KMS-11 (cell line): Measurements from ENCODE around the gene FGD6.

Experiments
- H2AFZ ChIP-seq: fragments of 200-600 bp; sonication (generic); 2 replicates; pipeline ENCODE4 v1.6.1; 2016; ENCODE audit warnings: antibody characterized with exemption, mixed run types, low read depth
- H3K27ac ChIP-seq: fragments of 200-600 bp; sonication (generic); 2 replicates; pipeline ENCODE4 v1.6.1; 2016; ENCODE audit warnings: mild to moderate bottlenecking, mixed run types
- H3K27me3 ChIP-seq: fragments of 200-600 bp; sonication (generic); 2 replicates; pipeline ENCODE4 v1.6.1; 2017; ENCODE audit warnings: mild to moderate bottlenecking, low read depth, mixed run types, moderate library complexity; ENCODE audit not compliant: insufficient read depth
- H3K36me3 ChIP-seq: fragments of 200-600 bp; sonication (generic); 2 replicates; pipeline ENCODE4 v1.6.1; 2017; ENCODE audit warnings: mild to moderate bottlenecking, mixed run types; ENCODE audit not compliant: insufficient read depth
- H3K4me1 ChIP-seq: fragments of 200-600 bp; sonication (generic); 2 replicates; pipeline ENCODE4 v1.6.1; 2016; ENCODE audit warnings: mild to moderate bottlenecking, low read depth, mixed run types; ENCODE audit not compliant: poor library complexity, severe bottlenecking
- H3K4me2 ChIP-seq: fragments of 200-600 bp; sonication (generic); 2 replicates; pipeline ENCODE4 v1.7.0; 2016; ENCODE audit warnings: mild to moderate bottlenecking, mixed run types
- H3K4me3 ChIP-seq: fragments of 200-600 bp; sonication (generic); IDR thresholded peaks from 2 replicates; pipeline ENCODE4 v1.6.1; 2017; ENCODE audit warnings: low read depth, low read length, mixed read lengths; ENCODE audit not compliant: insufficient read depth
- H3K79me2 ChIP-seq: fragments of 200-600 bp; sonication (generic); 2 replicates; pipeline ENCODE4 v1.6.1; 2016; ENCODE audit warnings: low read depth, mixed run types; ENCODE audit not compliant: insufficient read depth
- H3K9ac ChIP-seq: fragments of 200-600 bp; sonication (generic); 2 replicates; pipeline ENCODE4 v1.6.1; 2016; ENCODE audit warnings: mild to moderate bottlenecking, mixed run types
- H4K20me1 ChIP-seq: fragments of 200-600 bp; sonication (generic); 2 replicates; pipeline ENCODE4 v1.6.1; 2016; ENCODE audit warnings: mild to moderate bottlenecking, mixed run types; ENCODE audit not compliant: insufficient read depth
- TF ChIP-seq, protein P1 (sequence below): fragments of 200-600 bp; sonication (generic); conservative IDR thresholded peaks from 2 replicates; pipeline ENCODE4 v1.6.1; 2017; ENCODE audit warnings: low read depth, mild to moderate bottlenecking, antibody characterized with exemption, low read length, moderate library complexity, mixed read lengths

FGD6 gene

DNA sequence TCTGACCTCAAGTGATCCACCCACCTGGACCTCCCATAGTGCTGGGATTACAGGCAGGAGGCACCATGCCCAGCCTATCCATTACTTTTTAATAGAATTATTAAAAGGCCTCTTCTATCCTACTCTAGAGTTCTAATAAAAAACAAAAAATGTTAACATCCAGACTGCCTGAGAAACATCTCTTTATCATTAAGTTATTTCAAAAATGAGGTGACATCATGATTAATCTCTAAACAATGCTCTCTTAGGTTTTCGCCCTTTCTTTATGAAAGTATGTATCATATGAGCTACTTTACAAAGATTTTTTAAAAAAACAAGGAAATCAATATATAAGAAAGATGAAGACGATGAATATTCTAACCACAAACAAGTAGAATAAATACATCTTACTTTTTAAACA, 52.6 kb downstream of the FGD6 start:
- no peak overlapping the region for H3K4me2 ChIP-seq
- TF ChIP-seq, protein P1, sequence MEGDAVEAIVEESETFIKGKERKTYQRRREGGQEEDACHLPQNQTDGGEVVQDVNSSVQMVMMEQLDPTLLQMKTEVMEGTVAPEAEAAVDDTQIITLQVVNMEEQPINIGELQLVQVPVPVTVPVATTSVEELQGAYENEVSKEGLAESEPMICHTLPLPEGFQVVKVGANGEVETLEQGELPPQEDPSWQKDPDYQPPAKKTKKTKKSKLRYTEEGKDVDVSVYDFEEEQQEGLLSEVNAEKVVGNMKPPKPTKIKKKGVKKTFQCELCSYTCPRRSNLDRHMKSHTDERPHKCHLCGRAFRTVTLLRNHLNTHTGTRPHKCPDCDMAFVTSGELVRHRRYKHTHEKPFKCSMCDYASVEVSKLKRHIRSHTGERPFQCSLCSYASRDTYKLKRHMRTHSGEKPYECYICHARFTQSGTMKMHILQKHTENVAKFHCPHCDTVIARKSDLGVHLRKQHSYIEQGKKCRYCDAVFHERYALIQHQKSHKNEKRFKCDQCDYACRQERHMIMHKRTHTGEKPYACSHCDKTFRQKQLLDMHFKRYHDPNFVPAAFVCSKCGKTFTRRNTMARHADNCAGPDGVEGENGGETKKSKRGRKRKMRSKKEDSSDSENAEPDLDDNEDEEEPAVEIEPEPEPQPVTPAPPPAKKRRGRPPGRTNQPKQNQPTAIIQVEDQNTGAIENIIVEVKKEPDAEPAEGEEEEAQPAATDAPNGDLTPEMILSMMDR = no peak
- no peaks in the 10 kb centered on the region for H3K36me3 ChIP-seq
- H2AFZ ChIP-seq = no peak overlapping the region
- H3K27me3 ChIP-seq = no peaks in the 10 kb centered on the region
- no peak overlapping the region for H3K27ac ChIP-seq
- no peak overlapping the region for H3K4me3 ChIP-seq
- H3K9ac ChIP-seq = no peak overlapping the region
- H3K4me1 ChIP-seq = no peaks in the 10 kb centered on the region
- no peaks in the 10 kb centered on the region for H3K79me2 ChIP-seq
- H4K20me1 ChIP-seq = no peaks in the 10 kb centered on the region

DNA sequence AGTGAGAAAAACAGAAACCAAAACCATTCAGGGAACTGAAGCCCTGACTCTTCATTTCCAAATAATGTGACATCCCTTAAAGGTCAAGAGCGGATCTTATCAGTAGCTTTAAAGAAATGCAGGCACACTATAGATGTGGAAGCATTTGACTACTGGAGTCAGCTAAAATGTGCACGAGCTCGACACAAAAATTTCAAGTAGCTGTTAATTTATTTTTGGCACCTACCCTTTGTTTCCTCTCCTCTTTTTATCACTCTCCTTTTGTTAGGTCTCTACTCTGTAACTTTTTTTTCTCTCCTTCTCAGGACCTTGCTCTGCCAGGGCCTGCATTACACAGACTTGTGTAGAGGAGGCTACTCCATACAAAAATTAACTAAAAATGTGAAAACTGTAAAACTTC, 58.3 kb downstream of the FGD6 start:
- Histone ChIP-seq H2AFZ (no peak overlapping the region), H3K27ac (no peak overlapping the region), H3K36me3 (no peaks in the 10 kb centered on the region), H4K20me1 (no peaks in the 10 kb centered on the region), H3K4me3 (no peak overlapping the region), H3K27me3 (no peaks in the 10 kb centered on the region), H3K79me2 (no peaks in the 10 kb centered on the region), H3K4me2 (no peak overlapping the region), H3K9ac (no peak overlapping the region), H3K4me1 (no peaks in the 10 kb centered on the region)
- TF ChIP-seq, protein P1 = no peak

DNA sequence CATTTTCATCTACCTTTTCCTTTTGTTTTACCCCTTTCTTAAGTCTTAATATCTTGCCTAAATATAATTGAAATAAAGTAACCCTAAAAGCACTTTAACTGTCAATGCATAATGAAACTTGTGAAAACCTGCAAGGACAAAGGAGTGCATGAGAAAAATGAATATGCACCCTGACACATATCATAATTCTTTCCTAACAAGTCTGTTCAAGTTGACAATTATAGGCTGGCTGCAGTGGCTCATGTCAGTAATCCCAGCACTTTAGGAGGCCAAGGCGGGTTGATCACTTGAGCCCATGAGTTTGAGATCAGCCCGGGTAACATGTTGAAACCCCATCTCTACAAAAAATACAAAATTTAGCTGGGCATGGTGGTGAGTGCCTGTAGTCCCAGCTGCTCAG, 65.4 kb downstream of the FGD6 start:
- TF ChIP-seq, protein P1 = no peak
- no peak overlapping the region for H3K27ac ChIP-seq
- H3K4me1 ChIP-seq = peaks cover 3% of the 10 kb centered on the region
- no peaks in the 10 kb centered on the region for H4K20me1 ChIP-seq
- H3K79me2 ChIP-seq = no peaks in the 10 kb centered on the region
- H3K4me3 ChIP-seq = no peak overlapping the region
- no peaks in the 10 kb centered on the region for H3K36me3 ChIP-seq
- no peaks in the 10 kb centered on the region for H3K27me3 ChIP-seq
- H2AFZ ChIP-seq = no peak overlapping the region
- no peak overlapping the region for H3K9ac ChIP-seq
- no peak overlapping the region for H3K4me2 ChIP-seq

DNA sequence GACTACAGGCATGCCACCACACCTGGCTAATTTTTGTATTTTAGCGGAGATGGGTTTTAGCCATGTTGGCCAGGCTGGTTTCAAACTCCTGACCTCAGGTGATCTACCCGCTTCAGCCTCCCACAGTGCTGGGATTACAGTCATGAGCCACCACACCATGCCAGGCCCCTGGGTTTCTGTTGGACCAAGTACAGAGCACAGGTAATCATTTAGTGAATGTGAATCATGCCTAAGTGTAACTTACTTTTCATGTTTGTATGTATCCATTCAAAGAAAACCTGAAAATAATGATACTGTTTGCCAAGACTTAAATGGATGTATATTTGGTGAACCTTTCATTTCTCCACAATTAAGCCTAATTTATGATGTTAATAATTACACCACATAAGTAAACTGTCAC, 65.9 kb downstream of the FGD6 start:
- Histone ChIP-seq H3K36me3 (no peaks in the 10 kb centered on the region), H3K9ac (no peak overlapping the region), H3K4me1 (peaks cover 3% of the 10 kb centered on the region), H3K4me2 (no peak overlapping the region), H2AFZ (no peak overlapping the region), H3K27me3 (no peaks in the 10 kb centered on the region), H3K79me2 (no peaks in the 10 kb centered on the region), H3K4me3 (no peak overlapping the region), H4K20me1 (no peaks in the 10 kb centered on the region), H3K27ac (no peak overlapping the region)
- TF ChIP-seq, protein P1 = no peak
